Suppressor macrophage treated with lipopolysaccharide for 1 hour (primary cell): ENCODE data around the gene RAB3A.
A peak's percentile ranks its signal among the peaks of the same experiment; 100 is the strongest.

Experiments used
- DNase-seq, 3 donors: peaks; one replicate each; pipeline ENCODE4 v3.0.0-alpha.2; 2020 to 2022

RAB3A gene

DNA sequence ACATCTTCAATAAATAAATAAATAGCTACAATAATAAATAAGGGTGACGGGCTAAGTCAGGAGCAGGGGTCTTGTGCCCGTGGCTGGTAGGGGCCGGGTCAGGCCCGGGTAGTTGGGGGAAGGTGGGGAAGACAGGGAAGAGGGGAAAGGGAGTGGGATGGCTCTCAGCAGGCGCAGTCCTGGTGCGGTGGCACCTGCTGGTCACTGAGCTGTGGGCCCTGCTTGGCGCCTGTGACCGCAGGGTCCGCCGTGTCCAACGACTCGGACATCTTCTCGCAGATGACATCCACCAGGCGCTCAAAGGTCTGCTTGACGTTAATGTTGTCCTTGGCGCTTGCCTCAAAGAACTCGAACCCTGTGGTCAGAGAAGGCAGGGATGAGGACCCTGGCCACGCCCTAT is 6.5 kb downstream of the RAB3A start:
- DNase-seq, result no peak

DNA sequence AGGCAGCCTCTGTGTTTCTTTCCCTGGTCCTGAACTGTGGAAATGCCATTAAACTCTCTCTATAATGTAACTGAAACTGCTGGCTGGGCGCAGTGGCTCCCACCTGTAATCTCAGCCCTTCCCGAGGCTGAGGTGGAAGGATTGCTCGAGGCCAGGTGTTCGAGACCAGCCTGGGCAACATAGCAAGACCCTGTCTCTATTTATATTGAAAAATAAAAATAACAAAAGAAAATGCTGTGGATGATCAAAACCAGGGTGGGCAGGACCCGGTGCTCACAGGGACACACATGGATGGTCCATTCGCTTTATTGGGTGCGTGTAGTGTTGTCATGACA is 7.4 kb downstream of the RAB3A start:
- no peak for DNase-seq

DNA sequence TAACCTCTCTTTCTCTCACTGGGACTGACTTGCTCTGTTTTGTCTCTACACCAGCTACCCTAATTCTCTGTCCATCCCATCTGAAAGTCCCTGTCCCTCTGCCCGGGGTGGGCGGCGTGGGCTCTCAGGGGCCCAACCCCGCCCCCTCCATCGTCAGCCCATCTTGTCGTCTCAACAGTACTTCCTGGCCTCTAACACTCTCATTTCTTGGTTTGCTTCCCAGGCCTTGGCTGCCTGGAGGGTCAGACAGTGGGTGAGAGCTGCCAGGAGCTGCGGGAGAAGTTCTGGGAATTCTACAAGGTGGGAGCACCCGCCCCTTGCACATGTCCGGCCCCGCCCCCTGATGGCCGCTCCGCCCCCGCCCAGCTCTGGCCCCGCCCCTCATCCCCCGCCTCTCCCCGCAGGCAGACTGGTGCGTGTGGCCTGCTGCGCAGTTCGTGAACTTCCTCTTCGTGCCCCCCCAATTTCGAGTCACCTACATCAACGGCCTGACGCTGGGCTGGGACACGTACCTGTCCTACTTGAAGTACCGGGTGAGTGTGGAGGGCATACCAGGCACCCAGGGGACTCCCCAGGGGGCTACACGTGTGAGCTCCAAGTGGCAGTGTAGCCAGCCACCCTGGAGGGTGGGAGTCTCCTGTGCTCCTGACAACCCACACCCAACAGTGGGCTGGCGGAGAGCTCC is 9.1 kb downstream of the RAB3A start:
- DNase-seq, result peak; percentile 39 to 63 (median 50)

- no peak for DNase-seq
Measured at GRCh38 chr19:18194181-18194530, 9.7 kb downstream of the RAB3A start.

DNA sequence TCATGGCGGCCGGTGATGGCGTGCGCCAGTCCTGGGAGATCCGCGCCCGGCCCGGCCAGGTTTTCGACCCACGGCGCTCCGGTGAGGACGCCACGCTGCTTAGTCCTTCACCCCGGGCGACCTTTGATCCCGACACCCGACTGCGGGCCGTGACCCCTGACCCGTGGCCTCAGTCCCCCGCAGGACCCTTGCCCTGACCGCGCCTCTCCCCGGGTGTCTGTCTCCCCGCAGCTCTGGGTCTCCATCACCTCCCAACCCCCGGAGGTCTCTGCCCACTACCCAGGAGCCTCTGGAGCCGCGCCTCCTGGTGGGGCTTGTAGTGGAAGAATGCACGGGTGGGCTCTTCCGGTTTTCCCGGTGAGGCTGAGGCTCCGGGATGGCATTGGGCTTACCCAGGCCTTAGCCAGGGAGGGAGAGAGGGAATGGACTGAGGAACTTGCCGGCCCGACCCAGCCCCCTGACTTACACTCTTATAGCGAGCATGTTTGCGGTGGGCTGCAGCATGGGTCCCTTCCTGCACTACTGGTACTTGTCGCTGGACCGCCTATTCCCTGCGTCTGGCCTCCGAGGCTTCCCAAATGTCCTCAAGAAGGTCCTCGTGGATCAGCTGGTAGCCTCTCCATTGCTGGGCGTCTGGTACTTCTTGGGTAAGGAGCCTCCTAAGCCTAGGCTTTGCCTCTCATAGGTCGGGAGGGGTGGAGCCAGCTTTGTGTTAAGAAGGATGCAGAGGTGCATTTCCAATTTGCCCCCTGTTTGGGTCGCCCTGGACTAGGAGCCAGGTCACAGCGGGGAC is 10.3 kb downstream of the RAB3A start:
- DNase-seq, result peak in 1 of 3 donors; percentile 17

- DNase-seq, result peak; percentile 99 to 100 (median 100)
Measured at GRCh38 chr19:18192673-18193387, 11.0 kb downstream of the RAB3A start, which contains the start of gene MPV17L2. TSS of gene MPV17L2 (plus strand) at chr19:18193218. CDS start at chr19:18193282, 64 bp downstream.

- DNase-seq, result no peak
Measured at GRCh38 chr19:18191640-18192062, 12.2 kb downstream of the RAB3A start.

GRCh38 chr19:18190278-18190677 is 13.6 kb downstream of the RAB3A start:
- no peak for DNase-seq

DNA sequence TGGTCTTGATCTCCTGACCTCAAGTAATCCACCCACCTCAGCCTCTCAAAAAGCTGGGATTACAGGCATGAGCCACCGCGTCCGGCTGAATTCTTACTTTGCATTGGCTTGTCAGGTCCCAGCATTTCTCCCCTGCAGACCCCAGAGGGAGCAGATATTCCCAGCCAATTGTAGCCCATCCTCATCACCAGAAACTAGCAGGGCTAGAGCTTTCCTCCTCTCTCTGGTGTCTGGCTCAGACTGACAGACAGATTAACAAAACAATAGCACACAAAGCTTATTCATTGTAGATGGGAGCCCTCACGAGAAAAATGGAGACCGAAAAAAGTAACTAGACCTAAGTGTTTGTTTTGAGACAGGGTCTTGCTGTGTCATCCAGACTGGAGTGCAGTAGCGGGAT is 18.3 kb downstream of the RAB3A start:
- no peak for DNase-seq

DNA sequence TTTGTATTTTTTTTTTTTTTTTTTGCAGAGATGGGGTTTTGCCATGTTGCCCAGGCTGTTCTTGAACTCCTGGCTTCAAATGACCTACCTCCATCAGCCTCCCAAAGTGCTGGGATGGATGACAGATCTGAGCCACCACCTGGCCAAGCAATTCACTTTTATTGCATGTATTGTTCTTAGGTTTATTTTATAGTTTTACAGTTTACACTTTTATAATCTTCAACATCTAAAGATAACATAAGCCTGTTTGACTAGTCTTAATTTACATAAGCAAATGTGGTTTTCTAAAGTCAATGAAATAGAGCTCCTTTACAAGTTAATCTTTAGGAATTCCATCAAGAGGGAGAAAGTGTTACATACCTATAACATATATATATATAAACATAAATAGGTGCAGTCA is 20.3 kb downstream of the RAB3A start:
- no peak for DNase-seq

DNA sequence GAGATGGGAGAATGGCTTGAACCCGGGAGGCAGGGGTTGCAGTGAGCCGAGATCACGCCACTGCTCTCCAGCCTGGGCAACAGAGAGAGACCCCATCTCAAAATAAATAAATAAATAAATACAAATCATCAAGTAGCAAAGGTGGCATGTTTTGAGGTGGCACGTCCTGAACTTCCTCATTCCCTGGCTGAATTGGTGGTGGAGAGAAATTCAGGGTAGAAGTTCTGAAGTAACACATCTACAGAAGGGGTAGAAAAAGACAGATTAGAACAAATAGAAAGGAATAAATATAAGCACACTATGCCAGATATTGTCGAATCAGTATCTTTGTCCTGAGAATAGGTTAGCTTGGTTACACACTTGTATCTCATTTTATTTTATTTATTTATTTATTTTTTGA is 23.9 kb downstream of the RAB3A start:
- no peak for DNase-seq

GRCh38 chr19:18176367-18177310 is 27.2 kb downstream of the RAB3A start:
- DNase-seq, result peak; percentile 39 to 63 (median 53)

DNA sequence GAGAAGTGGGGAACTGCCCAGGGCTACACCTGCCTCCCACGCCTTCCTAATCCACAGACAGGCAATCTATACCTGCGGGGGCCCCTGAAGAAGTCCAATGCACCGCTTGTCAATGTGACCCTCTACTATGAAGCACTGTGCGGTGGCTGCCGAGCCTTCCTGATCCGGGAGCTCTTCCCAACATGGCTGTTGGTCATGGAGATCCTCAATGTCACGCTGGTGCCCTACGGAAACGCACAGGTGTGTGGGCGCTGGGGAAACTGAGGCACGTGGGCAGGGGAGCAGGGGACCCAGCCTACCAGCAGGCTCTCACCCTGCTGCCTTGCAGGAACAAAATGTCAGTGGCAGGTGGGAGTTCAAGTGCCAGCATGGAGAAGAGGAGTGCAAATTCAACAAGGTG is 28.9 kb downstream of the RAB3A start:
- DNase-seq, result no peak

- peak; percentile 89 to 95 (median 94) for DNase-seq
Measured at GRCh38 chr19:18173572-18174288, 30.1 kb downstream of the RAB3A start, which contains the start of gene IFI30. TSS of gene IFI30 (plus strand) at chr19:18173813. CDS start at chr19:18173842, 29 bp downstream.

DNA sequence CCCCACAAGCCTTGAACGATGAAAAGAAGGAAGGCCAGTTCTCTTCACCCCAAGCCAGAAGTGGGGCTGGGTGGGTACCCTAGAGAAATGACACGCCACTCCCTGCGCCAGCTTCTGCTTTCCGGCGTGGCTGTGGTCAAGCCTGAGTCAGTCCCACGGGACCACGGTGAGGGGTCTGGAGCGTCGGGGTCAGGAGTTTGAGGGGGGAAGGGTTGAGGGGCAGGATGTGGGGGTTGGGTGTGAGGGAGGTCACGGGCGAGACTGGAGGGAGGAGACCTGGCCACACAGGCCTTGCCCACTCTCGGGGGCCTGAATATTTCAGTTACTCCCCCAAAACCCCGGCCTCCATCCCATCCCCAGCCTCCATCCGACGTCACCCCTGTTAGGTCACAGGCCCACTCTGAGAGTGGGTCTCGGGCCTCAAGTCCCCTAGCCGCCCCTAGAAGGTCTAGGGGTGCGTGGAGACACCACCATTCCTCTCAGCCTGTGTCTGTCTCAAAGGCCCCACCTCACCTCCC is 30.7 kb downstream of the RAB3A start:
- peak; percentile 93 to 95 (median 94) for DNase-seq

GRCh38 chr19:18172331-18173053 is 31.4 kb downstream of the RAB3A start:
- no peak for DNase-seq

DNA sequence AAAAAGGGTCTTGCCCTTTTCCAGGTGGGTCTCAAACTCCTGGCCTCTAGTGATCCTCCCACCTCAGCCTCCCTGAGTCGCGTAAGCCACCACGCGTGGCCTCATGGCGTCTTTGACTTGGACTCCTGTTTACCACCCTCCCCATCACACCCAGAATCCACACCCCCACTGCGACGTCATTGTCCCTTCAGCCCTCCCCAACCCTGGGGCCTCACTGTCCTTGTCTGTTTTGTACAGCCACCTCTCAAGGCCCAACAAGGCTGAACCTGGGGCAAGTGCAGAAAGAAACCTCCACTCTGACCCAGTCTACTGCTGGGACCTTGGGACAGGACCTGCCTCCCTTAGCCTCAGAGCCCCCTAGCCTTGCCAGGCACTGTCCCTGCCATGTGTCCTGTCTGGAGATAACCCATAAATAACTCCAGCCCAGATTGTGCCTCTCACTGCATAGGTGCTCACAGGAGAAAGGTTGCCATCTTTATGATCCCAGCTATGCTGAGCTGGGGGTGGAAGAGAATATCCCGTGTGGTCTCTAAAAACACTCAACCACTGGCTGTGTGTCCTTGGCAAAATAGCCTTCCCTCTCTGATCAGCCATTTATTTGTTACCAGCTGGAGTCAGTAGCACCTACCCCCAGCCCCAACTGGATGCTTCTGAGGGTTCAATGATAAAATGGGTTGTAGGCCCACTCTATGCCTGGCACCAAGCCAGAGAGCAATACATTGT is 32.1 kb downstream of the RAB3A start:
- peak in 1 of 3 donors; percentile 52 for DNase-seq

DNA sequence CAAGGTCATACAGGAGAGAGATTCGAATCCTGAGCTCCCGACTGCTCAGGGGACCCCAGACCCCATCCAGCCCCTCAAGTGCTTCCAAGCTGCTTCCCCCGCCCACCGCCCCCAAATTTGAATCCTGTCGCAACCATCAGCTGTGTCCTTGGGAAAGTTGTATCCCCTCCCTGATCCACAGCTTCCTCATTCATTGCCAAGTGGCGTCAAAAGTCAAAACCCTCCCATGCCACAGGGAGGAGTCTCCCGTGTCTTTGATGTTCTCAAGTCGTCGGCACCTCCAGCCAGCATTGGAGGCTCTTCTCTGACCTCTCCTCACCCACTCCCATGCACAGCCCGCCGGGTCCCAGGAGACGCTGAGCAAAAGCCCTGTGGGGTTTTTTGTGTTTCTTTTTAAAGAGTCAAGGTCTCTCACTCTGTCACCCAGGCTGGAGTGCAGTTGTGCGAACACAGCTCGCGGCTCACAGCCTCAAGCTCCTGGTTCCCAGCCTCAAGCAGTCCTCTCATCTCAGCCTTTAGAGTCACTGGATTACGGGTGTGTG is 33.1 kb downstream of the RAB3A start:
- peak; percentile 77 to 85 (median 85) for DNase-seq

- peak in 1 of 3 donors; percentile 39 for DNase-seq
Measured at GRCh38 chr19:18168673-18169381, 35.0 kb downstream of the RAB3A start.
